Endothelial cell of umbilical vein (primary cell): ENCODE results near the gene STAT4. TPM values are rescaled to one million over a fixed set of nuclear protein-coding genes. Genes with fewer than 3 reads are reported as not detected.

Experiments
- BruUV-seq: library from RNA; stranded (reverse); fragments of 400-500 nt; replicated peaks from 2 replicates; lab custom pipeline; 2021; lab: Mats Ljungman, UMichigan
- CTCF ChIA-PET: fragments of 300-600, 350-600 bp; sonication (Branson Sonifier 250); formaldehyde crosslinking; loops from one replicate; lab custom pipeline; 2021; ENCODE audit warnings: antibody characterized with exemption, inconsistent platforms; lab: Charles Lee
- POLR2A ChIA-PET: fragments of 300-600, 350-600 bp; sonication (Branson Sonifier 250); formaldehyde crosslinking; loops from one replicate; lab custom pipeline; 2021; ENCODE audit warnings: antibody characterized with exemption, inconsistent platforms; lab: Charles Lee
- DNase-seq: peaks from one replicate; pipeline ENCODE4 v3.0.0-alpha.2; 2011; ENCODE audit warnings: low read depth, low spot score
- FAIRE-seq: peaks from 2 replicates; lab custom pipeline; 2011; peaks lifted over from hg19 to GRCh38; lab: Jason Lieb, UNC
- H2AFZ ChIP-seq: 2 replicates; pipeline ENCODE4 v1.6.0; 2012; ENCODE audit warnings: low read depth, low read length, control low read depth, inconsistent platforms
- H3K27ac ChIP-seq: 2 replicates; pipeline ENCODE4 v1.5.1; 2011; ENCODE audit warnings: low read depth, mild to moderate bottlenecking, control low read depth, low read length, moderate library complexity; ENCODE audit not compliant: insufficient read depth
- H3K27me3 ChIP-seq, 2 experiments: 2 replicates each; pipeline versions ENCODE4 v1.6.0 to v1.6.1; 2011; ENCODE audit warnings: low read length in 2 of 2, mixed read lengths in 1 of 2; ENCODE audit not compliant: control insufficient read depth in 2 of 2, insufficient read depth in 2 of 2
- H3K36me3 ChIP-seq, 2 experiments: 2 replicates in 1 of 2; 3 replicates in 1 of 2; pipeline ENCODE4 v1.5.1; 2011; ENCODE audit warnings: low read length in 2 of 2, mild to moderate bottlenecking in 1 of 2, moderate library complexity in 1 of 2; ENCODE audit not compliant: control insufficient read depth in 2 of 2, insufficient read depth in 2 of 2; ENCODE audit errors: extremely low read depth in 1 of 2
- H3K4me1 ChIP-seq: 3 replicates; pipeline ENCODE4 v1.5.1; 2011; ENCODE audit warnings: mild to moderate bottlenecking, low read length; ENCODE audit not compliant: control insufficient read depth, insufficient read depth; ENCODE audit errors: extremely low read depth
- H3K4me2 ChIP-seq: 2 replicates; pipeline ENCODE4 v1.6.1; 2011; ENCODE audit warnings: low read length, control low read depth, mixed read lengths; ENCODE audit not compliant: insufficient read depth
- H3K4me3 ChIP-seq, 3 experiments: fragments of 200-600 bp in 1 of 3; sonication (generic), shearing (Covaris generic) in 1 of 3; replicated peaks in 1 of 3; 2 replicates each; pipeline ENCODE4 v1.5.1; 2011 to 2016; ENCODE audit warnings: control low read depth in 3 of 3, low read length in 3 of 3, mild to moderate bottlenecking in 2 of 3, inconsistent platforms in 1 of 3, low read depth in 1 of 3, moderate library complexity in 1 of 3; ENCODE audit not compliant: insufficient read depth in 1 of 3
- H3K79me2 ChIP-seq: 2 replicates; pipeline ENCODE4 v1.6.0; 2012; ENCODE audit warnings: low read length, inconsistent platforms; ENCODE audit not compliant: control insufficient read depth, insufficient read depth
- H3K9ac ChIP-seq: replicated peaks from 2 replicates; pipeline ENCODE3; 2011; ENCODE audit warnings: low read length, control low read depth; ENCODE audit not compliant: insufficient read depth; ENCODE audit errors: extremely low read depth
- H3K9me1 ChIP-seq: replicated peaks from 3 replicates; pipeline ENCODE4 v1.6.0; 2011; ENCODE audit warnings: mild to moderate bottlenecking, low read length; ENCODE audit not compliant: control insufficient read depth, insufficient read depth; ENCODE audit errors: extremely low read depth
- H3K9me3 ChIP-seq: replicated peaks from 2 replicates; pipeline ENCODE4 v1.5.1; 2012; ENCODE audit warnings: low read length, inconsistent platforms; ENCODE audit not compliant: control insufficient read depth, insufficient read depth
- H4K20me1 ChIP-seq: replicated peaks from 2 replicates; pipeline ENCODE3; 2011; ENCODE audit warnings: mild to moderate bottlenecking, low read length; ENCODE audit not compliant: control insufficient read depth, insufficient read depth; ENCODE audit errors: extremely low read depth
- CTCF ChIP-seq, 2 donors: IDR thresholded peaks; 1 replicate in 1 of 2; 2 replicates in 1 of 2; pipeline ENCODE4 v1.5.1; 2011; ENCODE audit warnings: low read length in 2 of 2, mild to moderate bottlenecking in 2 of 2, moderate library complexity in 2 of 2, control low read depth in 1 of 2, inconsistent platforms in 1 of 2, low read depth in 1 of 2; ENCODE audit not compliant: insufficient read depth in 1 of 2; ENCODE audit errors: extremely low read depth in 1 of 2
- EZH2 ChIP-seq: IDR thresholded peaks from 2 replicates; pipeline ENCODE4 v1.6.1; 2012; ENCODE audit warnings: borderline replicate concordance, low read depth, mild to moderate bottlenecking, moderate library complexity, low read length, inconsistent platforms; ENCODE audit not compliant: severe bottlenecking
- FOS ChIP-seq: IDR thresholded peaks from 2 replicates; pipeline ENCODE4 v1.6.1; 2011; ENCODE audit warnings: mild to moderate bottlenecking, low read length, moderate library complexity, borderline replicate concordance; ENCODE audit not compliant: insufficient read depth
- GATA2 ChIP-seq: IDR thresholded peaks from 2 replicates; pipeline ENCODE4 v1.7.0; 2011; ENCODE audit warnings: low read depth, mild to moderate bottlenecking, moderate library complexity, mixed read lengths, low read length; ENCODE audit not compliant: insufficient read length, insufficient read depth
- JUN ChIP-seq: IDR thresholded peaks from 2 replicates; pipeline ENCODE4 v1.6.1; 2011; ENCODE audit warnings: borderline replicate concordance, low read depth; ENCODE audit not compliant: insufficient read length, insufficient read depth
- MAX ChIP-seq: IDR thresholded peaks from 2 replicates; pipeline ENCODE4 v1.6.1; 2011; ENCODE audit not compliant: insufficient read depth, insufficient read length
- MYC ChIP-seq: IDR thresholded peaks from one replicate; pipeline ENCODE4 v1.6.1; 2011; ENCODE audit warnings: mild to moderate bottlenecking, low read depth, low read length
- POLR2A ChIP-seq: IDR thresholded peaks from 2 replicates; pipeline ENCODE4 v1.6.1; 2012; ENCODE audit warnings: low read depth, mild to moderate bottlenecking, control low read depth, low read length
- POLR2AphosphoS5 ChIP-seq: IDR thresholded peaks from 2 replicates; pipeline ENCODE4 v1.6.1; 2012; ENCODE audit warnings: low read depth, mild to moderate bottlenecking, control low read depth, low read length, moderate library complexity; ENCODE audit not compliant: insufficient read depth
- dilution Hi-C: fragments of 300-500 bp; cut with MboI; formaldehyde crosslinking; loops from one replicate; pipeline ENCODE4 v1.15.0; 2019; ENCODE audit warnings: low sequenced_read_pairs; ENCODE audit not compliant: extremely low pct_ligation_motif_present
- intact Hi-C: fragments of 100-400 bp; cut with micrococcal nuclease; formaldehyde crosslinking; loops from one replicate; pipeline ENCODE4 v1.10.0; 2022
- polyA plus RNA-seq, 4 experiments: library from polyadenylated mRNA; depleted of rRNA in 3 of 4; stranded (reverse) in 3 of 4; unstranded in 1 of 4; fragments of >200 nt; gene quantifications; 2 replicates each; pipeline versions ENCODE4 v1.2.1 to v1.2.3, GENCODE V29; 2011 to 2012; ENCODE audit warnings: missing spikeins in 1 of 4
- total RNA-seq: library from RNA; stranded (reverse); gene quantifications from 2 replicates; pipeline ENCODE4 v1.2.3, GENCODE V29; 2021

The STAT4 gene
- total and polyA plus RNA-seq, 2 donors (not counting 3 experiments of a cell fraction or from before 2014, with no cell fraction given), result 0.46 to 1.2 TPM

GRCh38 chr2:191100216-191100615 is 50.6 kb downstream of the STAT4 start:
- no peak for TF ChIP-seq MYC
- no peak for TF ChIP-seq JUN
- TF ChIP-seq POLR2AphosphoS5, result no peak
- TF ChIP-seq GATA2, result no peak
- TF ChIP-seq MAX, result no peak
- TF ChIP-seq EZH2, result no peak
- TF ChIP-seq FOS, result no peak
- TF ChIP-seq POLR2A, result no peak
- TF ChIP-seq CTCF (IDR thresholded peaks at IDR 0.05; ENCODE audit: extremely low read depth in 1 of 2, insufficient read depth in 1 of 2, low read depth in 1 of 2, low read length in 2 of 2), result no peak
- no peaks in the 10 kb centered on the region for H3K9me1 ChIP-seq
- no peaks in the 10 kb centered on the region for H3K79me2 ChIP-seq
- H3K27me3 ChIP-seq, result no peaks in the 10 kb centered on the region
- no peak for FAIRE-seq
- ChIA-PET CTCF (no interaction called here), POLR2A (no interaction called here)
- no peak overlapping the region for H3K27ac ChIP-seq
- no peak overlapping the region for H3K4me3 ChIP-seq
- H2AFZ ChIP-seq, result no peak overlapping the region
- no peak overlapping the region for H3K4me2 ChIP-seq
- H3K9me3 ChIP-seq, result no peaks in the 10 kb centered on the region
- no peak for DNase-seq
- no peak overlapping the region for H3K9ac ChIP-seq
- no TSS peak for BruUV-seq
- dilution Hi-C loops, result no loop called here
- no peaks in the 10 kb centered on the region for H3K4me1 ChIP-seq
- H4K20me1 ChIP-seq, result no peaks in the 10 kb centered on the region
- intact Hi-C loops, result no loop called here
- no peaks in the 10 kb centered on the region for H3K36me3 ChIP-seq
